Transverse colon (tissue), 4 donors: Measurements from ENCODE around the gene PHACTR2. TPM values are rescaled to one million over a fixed set of nuclear protein-coding genes. Genes with fewer than 3 reads are reported as not detected.
"Not testable (repeated sequence)": the region's sequence is repeated elsewhere in the genome, so short reads cannot be mapped to it uniquely, and the experiment has no call there.

ENCODE experiments used
- DNase-seq: peaks from one replicate; pipeline ENCODE4 v3.0.0-alpha.2; 2019
- H3K27ac ChIP-seq, 4 donors: fragments of 200-600 bp; sonication (generic); 2 replicates each; pipeline ENCODE4 v1.5.1; 2016 to 2018; ENCODE audit warnings: inconsistent platforms in 4 of 4
- H3K27me3 ChIP-seq: fragments of 200-600 bp; sonication (generic); 2 replicates; pipeline ENCODE4 v1.5.1; 2017; ENCODE audit warnings: inconsistent platforms
- H3K36me3 ChIP-seq, 4 donors: fragments of 200-600 bp; sonication (generic); 2 replicates each; pipeline ENCODE4 v1.5.1; 2017 to 2019; ENCODE audit warnings: inconsistent platforms in 4 of 4
- H3K4me1 ChIP-seq, 4 donors: fragments of 200-600 bp; sonication (generic); 2 replicates each; pipeline ENCODE4 v1.5.1; 2017 to 2020; ENCODE audit warnings: inconsistent platforms in 4 of 4
- H3K4me3 ChIP-seq, 4 donors: fragments of 200-600 bp; sonication (generic); 1 replicate in 1 of 4; 2 replicates in 3 of 4; pipeline versions ENCODE4 v1.5.1 to v1.6.1; 2017 to 2019; ENCODE audit warnings: inconsistent platforms in 4 of 4
- H3K9me3 ChIP-seq, 2 donors: fragments of 200-600 bp; sonication (generic); 2 replicates each; pipeline ENCODE4 v1.5.1; 2017 to 2019; ENCODE audit warnings: inconsistent platforms in 2 of 2
- CTCF ChIP-seq, 5 experiments: fragments of 200-600 bp in 3 of 5; fragments of 450-650 bp in 2 of 5; sonication (generic) in 3 of 5; IDR thresholded peaks; 1 replicate in 2 of 5; 2 replicates in 3 of 5; pipeline ENCODE4 v1.5.1; 2016 to 2017; ENCODE audit warnings: antibody characterized with exemption in 5 of 5, inconsistent platforms in 3 of 5, mild to moderate bottlenecking in 2 of 5, moderate library complexity in 1 of 5
- EP300 ChIP-seq: sonication (generic); formaldehyde crosslinking; IDR thresholded peaks from one replicate; pipeline ENCODE4 v1.6.1; 2017; ENCODE audit warnings: antibody characterized with exemption, low read depth
- POLR2A ChIP-seq: fragments of 450-650 bp; IDR thresholded peaks from one replicate; pipeline ENCODE4 v1.6.1; 2016; ENCODE audit warnings: antibody characterized with exemption, mild to moderate bottlenecking, moderate library complexity
- POLR2AphosphoS5 ChIP-seq, 3 donors: sonication (generic); formaldehyde crosslinking; IDR thresholded peaks; one replicate each; pipeline ENCODE4 v1.6.1; 2016; ENCODE audit warnings: antibody characterized with exemption in 3 of 3
- WGBS, 2 donors: methylation state at CpG; one replicate each; pipeline ENCODE4 v1.1.5; 2018; ENCODE audit warnings: low coverage in 1 of 2; 5-methylcytosine and 5-hydroxymethylcytosine counted together
- in situ Hi-C, 4 donors: fragments of 200-750 bp; cut with MboI; loops; one replicate each; pipeline versions ENCODE4 v1.15.0 to v1.15.1; 2017; ENCODE audit warnings: low sequenced_read_pairs in 3 of 4, low pct_ligation_motif_present in 1 of 4, low pct_unique_long_range_greater_than_20kb in 1 of 4
- intact Hi-C: fragments of 100-400 bp; cut with DNase I; formaldehyde crosslinking; loops from one replicate; pipeline ENCODE4 v1.15.1; 2023; ENCODE audit warnings: low total_unique reads
- total RNA-seq, 4 donors: library from RNA; depleted of rRNA; stranded (reverse); fragments of >200 nt; gene quantifications; one replicate each; pipeline ENCODE4 v1.1.0, GENCODE V29; 2016

Gene PHACTR2
- 10 to 100 TPM; 38.6 to 56.8 (median 48.7) TPM for total RNA-seq

- TF ChIP-seq POLR2A (peak; percentile 57), POLR2AphosphoS5 (IDR thresholded peaks at IDR 0.05) (peak; percentile 50 to 69 (median 54)), CTCF (IDR thresholded peaks at IDR 0.05) (no peak), EP300 (no peak)
- Histone ChIP-seq H3K27me3 (no peaks in the 10 kb centered on the region), H3K4me1 (peaks cover 10 to 25% (median 17%) of the 10 kb centered on the region in 4 donors), H3K36me3 (no peaks in the 10 kb centered on the region), H3K4me3 (peak within 1 kb of the TSS; percentile 56 to 84 (median 74)), H3K9me3 (no peaks in the 10 kb centered on the region), H3K27ac (peak within 1 kb of the TSS; percentile 84 to 91 (median 90))
- WGBS, 2 donors = 5 to 13% methylated on average over 6 to 53 of the region's 69 CpGs
- DNase-seq = peak; percentile 66
- intact Hi-C loops = no loop called here
- in situ Hi-C loops = no loop called here
Measured at GRCh38 chr6:143677891-143678791, at the start of gene PHACTR2. Gene PHACTR2 (plus strand): TSS chr6:143677965. CDS start chr6:143678164, 199 bp downstream.

- H3K4me1 ChIP-seq = peaks cover 0 to 6% (median 0%) of the 10 kb centered on the region in 4 donors
- 65 to 66% methylated on average over 9 to 12 of the region's 12 CpGs for WGBS, 2 donors
- no peaks in the 10 kb centered on the region for H3K27me3 ChIP-seq
- no peak overlapping the region for H3K27ac ChIP-seq
- no peaks in the 10 kb centered on the region for H3K9me3 ChIP-seq
- H3K36me3 ChIP-seq = no peaks in the 10 kb centered on the region
- TF ChIP-seq EP300 (no peak), POLR2AphosphoS5 (IDR thresholded peaks at IDR 0.05) (peak in 2 of 3 donors; percentile 17 to 42), POLR2A (no peak), CTCF (IDR thresholded peaks at IDR 0.05) (no peak)
- no peak for DNase-seq
- H3K4me3 ChIP-seq = no peak overlapping the region
- intact Hi-C loops (no loop called here), in situ Hi-C loops (no loop called here)
Measured at GRCh38 chr6:143629104-143630080, 48.4 kb upstream of the PHACTR2 start.

- H3K4me3 ChIP-seq, H3K27ac ChIP-seq, H3K9me3 ChIP-seq, DNase-seq, intact Hi-C loops, H3K27me3 ChIP-seq, H3K4me1 ChIP-seq, in situ Hi-C loops, H3K36me3 ChIP-seq: not testable (repeated sequence)
- 94 to 97% methylated on average over 4 of the region's 4 CpGs for WGBS, 2 donors
Measured at GRCh38 chr6:143631196-143631595, 46.6 kb upstream of the PHACTR2 start.

- Histone ChIP-seq H3K27ac (no peak overlapping the region), H3K9me3 (no peaks in the 10 kb centered on the region), H3K4me3 (no peak overlapping the region), H3K36me3 (no peaks in the 10 kb centered on the region), H3K4me1 (peaks cover 0 to 6% (median 0%) of the 10 kb centered on the region in 4 donors), H3K27me3 (no peaks in the 10 kb centered on the region)
- TF ChIP-seq EP300 = no peak
- no peak for TF ChIP-seq CTCF (IDR thresholded peaks at IDR 0.05)
- TF ChIP-seq POLR2AphosphoS5 (IDR thresholded peaks at IDR 0.05) = no peak
- TF ChIP-seq POLR2A = no peak
- no peak for DNase-seq
- in situ Hi-C loops (no loop called here), intact Hi-C loops (no loop called here)
- WGBS, 2 donors = 93 to 94% methylated on average over 3 to 4 of the region's 4 CpGs
Measured at GRCh38 chr6:143632894-143633293, 44.9 kb upstream of the PHACTR2 start.
